GM19467 (cell line): ENCODE data around the gene ASB5.

Experiments
- ATAC-seq: cut with Tn5 transposase; IDR thresholded peaks from one replicate; pipeline ENCODE4 v1.9.1; 2021; ENCODE audit warnings: mild to moderate bottlenecking, moderate library complexity; ENCODE audit not compliant: unreplicated experiment

Gene ASB5

DNA sequence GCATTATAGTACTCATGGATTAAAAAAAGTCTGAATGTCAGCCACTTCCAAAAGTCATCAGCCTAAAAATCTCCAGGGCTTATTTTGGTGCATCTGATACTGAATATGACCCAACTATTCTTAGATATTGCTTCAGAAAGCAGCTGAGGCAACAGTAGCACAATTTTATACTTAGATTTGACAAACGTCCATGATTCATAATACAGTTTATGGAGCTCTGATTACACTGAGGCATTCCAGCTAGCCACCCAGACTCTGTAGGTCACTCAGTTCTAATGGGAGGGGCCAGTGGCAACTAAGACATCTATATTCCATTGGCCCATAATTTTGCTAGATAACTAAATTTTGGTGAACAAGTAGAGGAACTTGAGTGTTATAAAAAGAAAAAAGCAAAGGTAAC, 84.0 kb downstream of the ASB5 start:
- no peak for ATAC-seq
